NCI-H2171 treated with DMSO at 0.1 percent for 48 hours (cell line): ENCODE measurements around the gene SRGAP1.

Source experiments
- DNase-seq: peaks from one replicate; lab custom pipeline; 2025; lab: John Stamatoyannopoulos, UW

SRGAP1 gene

DNA sequence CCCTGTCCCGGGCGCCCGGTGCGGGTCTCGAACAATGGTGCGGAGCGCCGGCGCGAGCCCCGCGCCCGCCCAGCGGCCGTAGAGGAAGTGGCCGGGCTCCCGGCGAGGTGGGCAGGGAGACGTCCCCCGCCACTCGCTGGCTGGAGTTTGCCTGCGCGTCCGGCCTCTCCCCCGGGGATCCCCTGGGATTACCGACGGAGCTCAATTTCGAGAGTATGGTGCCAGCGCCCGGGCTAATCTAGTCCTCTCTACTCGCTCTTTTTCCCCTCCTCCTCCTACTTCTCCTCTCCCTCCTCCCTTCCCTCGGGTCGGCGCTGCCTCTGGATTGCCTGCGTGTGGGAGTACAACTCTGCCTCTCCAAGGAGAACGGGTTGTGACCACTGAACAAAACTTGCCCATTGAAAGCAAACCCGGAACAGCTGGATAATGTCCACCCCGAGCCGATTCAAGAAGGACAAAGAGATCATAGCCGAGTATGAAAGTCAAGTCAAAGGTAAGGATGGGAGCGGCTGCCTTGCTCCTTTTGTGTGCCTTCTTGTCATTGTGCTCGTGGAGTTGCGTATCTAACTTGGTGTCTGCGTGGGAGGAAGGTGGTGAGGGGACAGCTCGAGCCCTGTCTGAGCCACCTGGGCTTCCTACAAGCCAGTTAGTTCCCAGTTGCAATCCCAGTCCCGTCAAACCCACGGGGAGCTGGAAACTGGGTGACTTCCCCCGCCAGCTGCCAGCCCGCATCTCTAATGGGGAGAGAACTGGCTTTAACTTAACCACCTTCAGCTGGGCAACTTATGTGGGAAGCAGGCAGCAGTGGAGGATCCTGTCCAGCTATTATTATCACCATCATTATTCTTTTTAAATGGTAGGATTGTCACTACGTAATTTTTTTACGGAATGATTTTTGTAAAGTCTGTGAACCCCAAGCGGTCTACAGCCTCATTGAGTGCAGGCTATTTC lies at the start of gene SRGAP1:
TSS of gene SRGAP1 (plus strand) at position 310 of the 951 bp plus-strand sequence. CDS start at position 427, 117 bp downstream.
- peak; percentile 62 for DNase-seq

DNA sequence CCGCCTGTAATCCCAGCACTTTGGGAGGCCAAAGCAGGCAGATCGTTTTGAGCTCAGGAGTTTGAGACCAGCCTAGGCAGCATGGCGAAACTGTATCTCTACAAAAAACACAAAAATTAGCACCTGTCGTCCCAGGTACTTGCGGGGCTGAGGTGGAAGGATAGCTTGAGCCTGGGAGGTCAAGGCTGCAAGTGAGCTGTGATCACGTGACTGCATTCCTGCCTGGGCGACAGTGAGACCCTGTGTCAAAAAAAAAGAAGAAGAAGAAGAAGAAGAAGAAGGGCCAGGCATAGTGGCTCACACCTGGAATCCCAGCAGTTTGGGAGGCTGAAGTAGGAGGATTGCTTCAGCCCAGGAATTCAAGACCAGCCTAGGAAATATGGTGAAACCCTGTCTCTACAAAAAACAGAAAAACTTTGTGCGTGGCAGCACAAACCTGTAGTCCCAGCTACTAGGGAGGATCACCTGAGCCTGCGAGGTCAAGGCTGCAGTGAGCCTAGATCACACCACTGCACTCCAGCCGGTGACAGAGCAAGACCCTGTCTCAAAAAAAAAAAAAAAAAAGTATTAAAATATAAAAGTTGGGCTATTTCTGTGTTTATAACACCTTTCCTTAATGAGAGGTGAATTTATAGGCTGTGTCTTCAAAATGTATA lies 49.3 kb upstream of the SRGAP1 start:
- no peak for DNase-seq

DNA sequence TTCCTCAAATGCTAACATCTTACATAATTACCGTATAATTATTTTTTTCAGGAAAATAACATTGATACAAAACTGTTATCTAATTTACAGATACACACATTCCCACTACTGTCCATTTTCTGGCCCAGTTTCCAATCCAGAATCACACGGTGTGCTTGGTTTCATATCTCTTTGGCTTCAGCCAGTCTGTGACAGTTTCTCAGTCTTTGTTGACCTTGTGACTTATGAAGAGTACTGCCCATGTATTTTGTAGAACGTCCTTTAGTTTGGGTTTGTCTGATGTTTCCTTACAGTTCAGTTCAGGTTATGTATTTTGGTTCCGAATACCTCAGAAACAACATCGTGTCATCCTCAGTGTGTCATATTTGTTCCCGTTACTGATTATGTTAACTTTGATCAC lies 48.6 kb upstream of the SRGAP1 start:
- DNase-seq = no peak

DNA sequence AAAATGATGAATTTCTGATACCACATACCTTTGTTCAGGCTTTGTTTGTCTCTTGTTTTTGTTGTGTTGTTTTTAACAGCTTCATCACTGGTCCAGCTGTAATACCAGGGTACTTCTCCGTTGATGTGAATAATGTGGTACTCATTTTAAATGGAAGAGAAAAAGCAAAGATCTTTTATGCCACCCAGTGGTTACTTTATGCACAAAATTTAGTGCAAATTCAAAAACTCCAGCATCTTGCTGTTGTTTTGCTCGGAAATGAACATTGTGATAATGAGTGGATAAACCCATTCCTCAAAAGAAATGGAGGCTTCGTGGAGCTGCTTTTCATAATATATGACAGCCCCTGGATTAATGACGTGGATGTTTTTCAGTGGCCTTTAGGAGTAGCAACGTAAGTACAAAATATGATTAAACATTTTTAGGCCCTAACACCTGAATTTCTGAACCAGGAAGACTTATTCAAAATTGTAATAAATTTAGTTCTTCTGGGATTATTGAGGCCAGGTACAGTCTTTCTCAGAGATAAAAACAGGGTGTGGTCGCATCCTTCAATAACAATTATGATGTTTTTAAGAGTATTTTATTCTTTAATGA lies 42.4 kb upstream of the SRGAP1 start:
- DNase-seq = peak; percentile 46

DNA sequence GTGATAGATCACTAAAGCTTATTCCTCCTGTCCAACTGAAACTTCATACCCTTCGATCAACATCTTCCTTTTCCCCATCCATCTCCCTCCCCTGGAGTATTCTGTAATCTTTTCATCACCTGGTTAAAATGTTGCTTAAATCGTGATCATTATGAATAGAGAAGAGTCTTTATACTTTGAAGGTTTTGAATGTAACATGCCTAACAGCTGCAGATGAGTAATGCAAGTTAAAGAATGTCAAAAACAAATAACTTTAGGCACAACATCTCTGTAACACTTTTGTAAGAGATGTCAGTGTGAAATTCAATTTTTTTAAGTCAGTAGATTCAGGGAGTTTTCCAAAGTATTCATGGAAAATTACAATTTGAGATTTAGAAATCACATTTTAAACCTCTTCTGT lies 39.8 kb upstream of the SRGAP1 start:
- DNase-seq = no peak

DNA sequence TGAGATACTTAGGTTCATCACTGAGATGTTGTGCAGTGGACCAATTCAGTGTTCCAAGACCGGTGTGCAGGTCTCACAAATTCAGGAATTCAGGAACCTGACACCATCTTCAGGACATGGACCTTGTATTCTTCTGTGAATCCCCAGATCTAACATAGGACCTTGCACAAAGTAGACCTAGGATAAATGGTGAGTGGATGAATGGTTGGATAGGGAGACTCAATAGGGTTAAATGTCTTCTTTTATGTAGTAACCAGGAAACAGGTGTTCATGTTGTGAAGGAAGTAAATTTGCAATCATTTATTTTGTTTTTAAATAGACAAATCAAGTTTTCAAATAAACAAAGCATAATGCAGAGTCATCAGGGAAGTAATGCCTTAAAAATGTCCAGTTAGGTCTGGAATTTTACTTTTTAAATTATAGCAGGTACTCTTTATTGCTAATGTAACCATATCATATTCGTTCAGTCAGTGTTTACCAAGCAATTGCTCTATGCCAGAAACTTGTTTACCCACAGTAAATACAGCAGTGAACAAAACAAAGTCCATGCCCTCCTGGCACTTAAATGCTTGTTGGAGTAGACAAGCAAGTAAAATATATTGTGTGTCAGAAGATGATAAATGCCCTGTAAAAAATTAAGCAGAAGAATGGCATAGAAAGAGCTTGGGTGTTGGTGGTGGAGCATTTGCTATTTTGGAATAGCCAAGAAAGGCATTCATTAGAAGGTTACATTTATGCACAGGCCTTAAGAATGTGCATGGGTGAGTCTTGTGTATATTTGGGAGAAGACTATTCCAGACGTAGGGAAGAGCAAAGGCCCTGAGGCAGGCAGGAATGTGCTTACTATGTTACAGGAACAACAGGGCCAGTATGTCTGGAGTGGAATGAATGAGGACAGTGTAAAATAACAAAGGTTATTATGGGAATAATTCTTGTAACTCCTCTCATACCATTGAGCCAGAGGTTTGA lies 38.5 kb upstream of the SRGAP1 start:
- no peak for DNase-seq

DNA sequence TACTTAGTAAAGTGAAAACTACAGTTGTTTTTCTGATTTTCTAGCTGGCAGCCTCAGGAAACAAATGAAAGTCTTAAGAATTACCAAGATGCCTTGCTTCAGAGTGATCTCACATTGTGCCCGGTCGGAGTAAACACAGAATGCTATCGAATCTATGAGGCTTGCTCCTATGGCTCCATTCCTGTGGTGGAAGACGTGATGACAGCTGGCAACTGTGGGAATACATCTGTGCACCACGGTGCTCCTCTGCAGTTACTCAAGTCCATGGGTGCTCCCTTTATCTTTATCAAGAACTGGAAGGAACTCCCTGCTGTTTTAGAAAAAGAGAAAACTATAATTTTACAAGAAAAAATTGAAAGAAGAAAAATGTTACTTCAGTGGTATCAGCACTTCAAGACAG lies 35.9 kb upstream of the SRGAP1 start:
- DNase-seq = no peak

DNA sequence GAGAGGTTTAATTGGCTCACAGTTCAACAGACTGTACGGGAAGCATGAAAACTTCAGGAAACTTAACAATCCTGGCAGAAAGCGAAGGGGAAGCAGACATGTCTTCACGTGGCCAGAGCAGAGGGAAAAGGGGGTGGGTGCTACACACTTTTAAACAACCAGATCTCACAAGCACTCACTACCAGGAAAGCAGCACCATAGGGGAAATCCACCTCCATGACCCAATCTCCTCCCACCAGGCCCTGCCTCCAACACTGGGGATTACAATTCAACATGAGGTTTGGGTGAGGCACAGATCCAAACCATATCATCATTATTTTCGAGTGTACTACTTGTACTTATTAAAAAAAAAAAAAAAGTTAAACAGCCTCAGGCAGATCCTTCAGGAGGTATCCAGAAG lies 34.9 kb upstream of the SRGAP1 start:
- DNase-seq = no peak

DNA sequence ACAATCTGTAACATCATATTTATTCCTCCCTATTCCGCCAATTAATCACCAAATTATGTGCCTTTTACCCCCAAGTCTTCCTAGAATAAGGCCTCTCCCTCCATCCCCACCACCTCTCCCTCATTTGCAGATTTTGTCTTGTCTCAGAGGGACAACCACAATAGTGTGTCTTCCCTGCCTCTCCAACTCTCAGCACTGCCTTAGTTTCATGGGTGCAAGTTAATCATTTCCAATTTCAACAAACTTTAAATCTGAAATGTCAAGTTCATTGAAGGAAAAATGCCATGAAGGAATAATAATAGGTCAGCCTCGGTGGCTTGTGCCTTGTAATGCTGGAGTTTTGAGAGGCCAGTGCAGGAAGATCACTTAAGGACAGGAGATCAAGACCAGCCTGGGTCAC lies 33.2 kb upstream of the SRGAP1 start:
- no peak for DNase-seq

DNA sequence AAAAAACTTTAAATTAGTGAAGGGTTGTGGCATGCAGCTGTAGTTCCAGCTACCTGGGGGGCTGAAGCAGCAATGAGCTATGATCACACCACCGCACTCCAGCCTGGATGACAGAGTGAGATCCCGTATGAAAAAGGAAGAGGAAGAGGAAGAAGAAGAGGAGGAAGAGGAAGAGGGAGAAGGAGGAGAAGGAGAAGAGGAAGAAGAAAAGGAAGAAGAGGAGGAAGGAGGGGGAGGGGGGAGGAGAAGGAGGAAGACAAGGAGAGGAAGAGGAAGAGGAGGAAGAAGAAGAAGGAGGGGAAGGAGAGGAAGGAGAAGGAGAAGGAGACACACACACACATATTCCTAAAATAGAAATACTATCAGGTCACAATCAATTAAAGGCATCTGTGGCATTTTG lies 32.7 kb upstream of the SRGAP1 start:
- no peak for DNase-seq

DNA sequence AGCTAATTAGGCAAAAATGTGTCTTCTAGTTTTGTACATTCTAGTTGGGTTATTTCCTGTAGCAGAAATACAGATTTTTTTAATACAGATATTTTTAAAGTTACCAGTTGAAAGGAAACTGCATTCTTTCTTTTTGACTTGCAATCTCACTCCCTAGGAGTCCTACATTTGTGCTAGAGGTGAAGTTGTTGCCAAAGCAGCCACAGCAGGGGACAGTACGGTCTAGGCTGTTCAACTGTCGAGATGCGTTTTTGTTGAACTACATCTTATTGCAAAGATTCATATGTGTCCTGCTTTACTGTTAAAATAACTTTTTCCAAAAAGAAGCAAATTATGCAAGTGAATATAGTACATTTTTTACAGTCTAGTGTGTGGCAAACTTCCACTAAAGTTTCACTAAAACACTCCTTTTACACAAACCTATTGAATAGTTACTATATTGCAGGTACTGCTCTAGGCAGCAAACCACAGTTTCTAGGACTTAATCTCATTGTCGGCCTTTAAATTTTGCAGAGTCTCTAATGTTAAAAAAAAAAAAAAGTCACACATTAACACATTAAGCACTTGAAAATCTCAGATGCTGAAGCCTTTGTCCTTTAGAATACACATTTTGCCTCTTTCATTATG lies 30.2 kb upstream of the SRGAP1 start:
- DNase-seq = no peak

DNA sequence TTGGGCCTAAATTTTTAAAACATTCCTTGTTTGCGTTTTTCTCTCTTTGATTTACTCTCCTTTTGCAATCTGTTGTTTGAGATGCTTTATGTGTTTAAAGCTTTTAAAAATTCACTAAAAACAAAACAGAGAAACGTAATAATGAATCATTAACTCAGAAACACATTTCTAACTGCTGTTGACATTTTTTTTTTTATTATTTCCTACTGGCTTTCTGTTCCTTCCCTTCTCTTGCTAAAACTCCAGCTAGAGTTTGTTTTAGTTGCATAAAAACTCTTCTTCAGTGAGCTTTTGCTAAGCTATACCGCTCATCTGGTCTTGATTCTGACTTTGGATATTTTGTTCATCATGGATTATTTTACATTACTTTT lies 29.0 kb upstream of the SRGAP1 start:
- DNase-seq = no peak

DNA sequence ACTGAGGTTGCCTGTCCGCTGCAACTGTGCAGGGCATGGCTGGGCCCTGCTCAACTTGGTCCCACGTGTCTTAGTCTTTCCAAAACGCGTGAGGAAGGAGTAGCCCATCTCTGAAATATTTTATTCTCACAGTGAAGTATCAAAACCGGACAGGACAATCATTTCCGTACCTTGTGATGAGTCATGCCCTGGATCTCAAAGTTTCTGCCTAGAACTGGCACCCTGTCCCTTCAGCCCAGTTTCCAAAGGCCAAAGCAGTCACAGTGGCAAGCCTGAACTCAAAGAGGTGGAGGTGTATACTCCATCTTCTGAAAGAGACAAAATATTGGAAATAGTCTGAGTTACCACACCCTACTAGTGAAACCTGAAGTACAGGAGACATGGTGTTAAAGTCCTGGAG lies 28.5 kb upstream of the SRGAP1 start:
- DNase-seq = no peak

DNA sequence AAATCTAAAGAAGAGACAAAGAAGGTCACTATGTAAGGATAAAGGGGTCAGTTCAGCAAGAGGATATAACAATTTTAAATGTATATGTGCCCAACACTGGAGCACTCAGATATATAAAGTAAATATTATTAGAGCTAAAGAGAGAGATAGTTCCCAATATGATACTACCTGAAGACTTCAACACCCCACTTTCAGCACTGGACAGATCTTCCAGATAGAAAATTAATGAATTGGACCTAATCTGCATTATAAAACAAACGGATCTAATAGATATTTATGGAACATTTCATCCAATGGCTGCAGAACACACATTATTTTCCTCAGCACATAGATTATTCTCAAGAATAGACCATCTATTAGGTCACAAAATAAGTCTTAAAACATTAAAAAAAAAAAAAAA lies 24.1 kb upstream of the SRGAP1 start:
- DNase-seq = no peak

DNA sequence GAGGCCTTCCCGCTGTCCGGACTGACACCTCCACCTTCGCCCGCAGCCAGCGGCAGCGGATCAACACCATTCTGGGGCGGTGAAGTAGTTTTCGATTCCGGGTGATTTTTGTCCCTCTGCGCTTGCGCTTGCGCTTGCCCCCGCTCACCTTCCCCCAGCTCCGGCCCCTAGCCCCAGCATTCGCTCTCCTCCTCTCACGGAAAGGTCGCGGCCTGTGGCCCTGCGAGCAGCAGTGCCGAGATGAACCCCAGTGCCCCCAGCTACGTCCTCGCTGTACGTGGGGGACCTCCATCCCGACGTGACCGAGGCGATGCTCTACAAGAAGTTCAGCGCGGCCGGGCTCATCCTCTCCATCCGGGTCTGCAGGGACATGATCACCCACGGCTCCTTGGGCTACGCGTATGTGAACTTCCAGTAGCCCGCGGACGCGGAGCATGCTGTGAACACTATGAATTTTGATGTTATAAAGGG lies 22.7 kb upstream of the SRGAP1 start:
- DNase-seq = no peak

DNA sequence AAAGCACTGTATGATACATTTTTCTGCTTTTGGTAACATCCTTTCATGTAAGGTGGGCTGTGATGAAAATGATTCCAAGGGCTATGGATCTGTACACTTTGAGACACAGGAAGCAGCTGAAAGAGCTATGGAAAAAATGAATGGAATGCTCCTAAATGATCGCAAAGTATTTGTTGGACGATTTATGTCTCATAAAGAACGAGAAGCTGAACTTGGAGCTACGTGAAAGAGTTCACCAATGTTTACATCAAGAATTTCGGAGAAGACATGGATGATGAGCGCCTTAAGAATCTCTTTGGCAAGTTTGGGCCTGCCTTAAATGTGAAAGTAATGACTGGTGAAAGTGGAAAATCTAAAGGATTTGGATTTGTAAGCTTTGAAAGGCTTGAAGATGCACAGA lies 22.1 kb upstream of the SRGAP1 start:
- no peak for DNase-seq

DNA sequence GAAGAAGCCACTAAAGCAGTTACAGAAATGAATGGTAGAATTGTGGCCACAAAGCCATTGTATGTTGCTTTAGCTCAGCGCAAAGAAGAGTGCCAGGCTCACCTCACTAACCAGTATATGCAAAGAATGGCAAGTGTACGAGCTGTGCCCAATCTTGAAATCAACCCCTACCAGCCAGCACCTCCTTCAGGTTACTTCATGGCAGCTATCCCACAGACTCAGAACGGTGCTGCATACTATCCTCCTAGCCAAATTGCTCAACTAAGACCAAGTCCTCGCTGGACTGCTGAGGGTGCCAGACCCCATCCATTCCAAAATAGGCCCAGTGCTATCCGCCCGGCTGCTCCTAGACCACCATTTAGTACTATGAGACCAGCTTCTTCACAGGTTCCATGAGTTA lies 21.5 kb upstream of the SRGAP1 start:
- DNase-seq = no peak

DNA sequence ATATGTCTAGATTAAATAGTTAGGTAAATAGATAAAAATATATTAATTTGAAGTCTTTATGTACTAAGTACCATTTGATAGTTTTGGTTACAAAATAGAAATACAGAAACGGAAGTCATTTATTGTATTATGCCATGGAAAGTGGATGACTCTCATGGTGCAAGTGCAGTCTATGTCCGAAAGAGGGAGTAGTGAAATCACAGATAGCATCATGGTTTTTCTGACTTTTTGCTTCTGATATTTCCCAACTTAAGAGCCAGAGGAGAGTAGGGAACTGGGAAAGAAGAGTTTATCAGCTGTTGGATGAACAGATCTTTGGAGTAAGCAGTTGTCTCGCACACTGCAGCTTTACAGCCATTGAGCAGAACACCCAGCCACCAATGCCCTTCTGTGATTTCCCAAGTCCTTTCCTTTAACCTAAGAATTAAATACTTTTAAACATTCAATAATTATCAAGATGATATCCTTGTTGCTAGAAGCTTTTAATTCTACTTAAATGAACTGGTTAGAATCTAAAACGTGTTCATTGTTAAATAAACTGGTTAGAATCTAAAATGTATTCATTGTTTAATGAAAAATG lies 18.4 kb upstream of the SRGAP1 start:
- DNase-seq = peak; percentile 63

DNA sequence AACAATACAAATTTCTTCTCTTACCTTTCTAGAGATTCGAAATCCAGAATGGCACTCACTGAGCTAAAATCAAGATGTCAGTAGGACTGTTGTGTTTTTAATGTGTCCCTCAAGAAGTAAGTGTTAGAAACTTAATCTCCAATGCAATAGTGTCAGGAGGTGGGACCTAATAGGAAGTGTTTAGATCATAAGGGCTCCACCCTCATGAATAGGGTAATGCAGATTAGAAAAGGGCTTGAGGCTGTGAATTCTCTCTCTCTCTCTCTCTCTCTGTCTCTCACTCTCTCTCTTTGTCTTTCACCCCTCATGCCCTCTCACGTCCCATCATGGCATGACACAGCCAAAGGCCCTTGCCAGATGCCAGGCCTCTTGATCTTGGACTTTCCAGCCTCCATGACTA lies 15.6 kb upstream of the SRGAP1 start:
- no peak for DNase-seq

DNA sequence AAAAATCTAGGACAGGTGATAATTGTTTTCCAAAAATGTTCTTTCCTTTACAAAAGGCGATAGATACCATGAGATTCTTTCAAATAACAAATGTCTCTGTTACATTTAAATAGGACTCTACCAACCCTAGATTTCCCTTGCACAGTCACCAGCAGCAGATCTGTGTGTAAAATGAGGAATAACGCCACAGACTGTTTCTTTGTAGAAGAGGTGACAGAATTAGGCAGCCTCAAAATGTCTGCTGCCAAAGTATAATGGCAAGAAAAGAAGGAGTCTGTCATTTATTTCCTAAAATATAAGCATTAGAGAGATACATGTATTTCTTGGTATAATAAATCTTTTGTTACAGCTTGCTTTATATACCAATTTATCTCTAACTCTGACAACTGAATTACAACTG lies 8.5 kb upstream of the SRGAP1 start:
- DNase-seq = no peak

DNA sequence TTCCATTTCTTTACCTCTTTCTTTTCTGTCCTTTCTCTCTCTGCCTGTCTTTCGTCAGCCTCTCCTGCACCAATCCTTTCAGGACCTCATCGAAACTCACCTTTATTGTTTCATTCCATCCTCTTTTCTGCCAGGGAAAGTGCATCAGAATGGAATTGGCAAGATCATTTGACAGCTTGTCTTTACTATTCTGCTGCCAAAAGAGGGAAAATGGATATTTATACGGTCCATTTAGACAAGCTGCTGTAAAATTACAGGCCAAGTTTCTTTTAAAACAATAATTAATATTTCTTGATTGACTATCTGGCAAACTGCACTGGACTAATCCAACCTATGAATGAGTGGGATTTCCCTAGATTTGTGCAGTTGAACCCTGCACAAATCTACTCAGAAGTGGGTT lies 7.6 kb upstream of the SRGAP1 start:
- DNase-seq = no peak
